ENCODE results near the gene GEMIN4.

DNA sequence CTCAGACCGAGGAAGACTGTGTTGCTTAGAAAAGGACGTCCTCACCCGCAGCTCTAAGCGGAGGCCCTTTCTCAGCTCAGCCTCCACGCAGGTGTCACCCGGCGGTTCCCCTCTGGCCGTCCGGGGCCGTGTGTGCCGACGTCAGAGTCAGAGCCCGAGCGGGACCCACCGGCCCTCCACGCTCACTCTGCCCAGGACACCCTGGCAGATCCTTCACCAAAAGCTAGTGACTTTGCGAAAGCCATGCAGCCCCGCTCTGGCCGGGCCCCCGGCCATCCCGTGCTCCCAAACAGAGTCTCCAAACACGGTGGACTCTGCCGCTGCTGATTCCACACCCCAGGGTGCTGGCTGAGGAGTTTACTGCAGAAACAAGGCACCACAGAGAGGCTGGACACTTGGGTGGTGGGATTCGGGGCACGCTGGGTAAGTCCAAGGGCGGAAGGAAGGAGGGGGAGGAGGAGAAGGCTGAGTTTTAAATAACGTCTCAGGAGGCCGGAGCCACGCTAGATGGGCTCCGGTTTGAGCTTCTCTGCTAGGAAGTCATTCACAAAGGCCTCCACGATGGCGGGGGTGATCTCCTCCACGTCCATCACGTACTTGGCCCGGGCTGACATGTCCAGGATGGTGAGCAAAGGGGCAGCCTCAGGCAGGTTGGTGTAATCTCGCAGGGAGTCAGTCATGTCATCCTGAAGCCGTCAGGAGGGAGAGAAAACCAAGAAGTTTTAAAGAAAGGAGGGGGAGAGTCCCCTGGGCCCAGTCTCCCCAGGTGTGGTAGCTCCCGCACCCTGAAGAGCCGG, 48.6 kb upstream of the GEMIN4 start:
- TF ChIP-seq CTCF (conservative IDR thresholded peaks at IDR 0.05; ENCODE audit: low read depth, low read length) = no peak
- TF ChIP-seq RAD21 (IDR thresholded peaks at IDR 0.05; ENCODE audit: low read length) = no peak
- TF ChIP-seq POLR2A (IDR thresholded peaks at IDR 0.05; ENCODE audit: low read depth, low read length) = no peak
- no peak for TF ChIP-seq CHD1 (IDR thresholded peaks at IDR 0.05; ENCODE audit: low read depth, low read length)

All from IMR-90 (cell line).